ENCODE results near the gene LGALS3BP.

- TF ChIP-seq CTCF (IDR thresholded peaks at IDR 0.05) = no peak
- TF ChIP-seq EP300 (IDR thresholded peaks at IDR 0.05) = no peak
- no peak for TF ChIP-seq POLR2A (IDR thresholded peaks at IDR 0.05)
Observed at GRCh38 chr17:78971756-78972506, 7.8 kb downstream of the LGALS3BP start.

All from sigmoid colon (tissue), 4 donors.